NCI-H2196 treated with DMSO at 0.1 percent for 48 hours (cell line): ENCODE results near the gene PRDX2.
A peak's percentile ranks its signal among the peaks of the same experiment; 100 is the strongest.
"Not testable (repeated sequence)": the region's sequence is repeated elsewhere in the genome, so short reads cannot be mapped to it uniquely, and the experiment has no call there.

ENCODE experiments used
- DNase-seq: peaks from one replicate; lab custom pipeline; 2025; ENCODE audit not compliant: unreplicated experiment; lab: John Stamatoyannopoulos, UW

PRDX2 gene

GRCh38 chr19:12825254-12826131 is 23.9 kb upstream of the PRDX2 start:
- no peak for DNase-seq

- DNase-seq: no peak
Measured at GRCh38 chr19:12821761-12822160, 20.2 kb upstream of the PRDX2 start.

- not testable (repeated sequence) for DNase-seq
Measured at GRCh38 chr19:12817810-12818209, 16.2 kb upstream of the PRDX2 start.

GRCh38 chr19:12817188-12817587 is 15.6 kb upstream of the PRDX2 start:
- DNase-seq: not testable (repeated sequence)

- DNase-seq: no peak
Measured at GRCh38 chr19:12815088-12815487, 13.5 kb upstream of the PRDX2 start.

GRCh38 chr19:12806242-12807081 is 4.9 kb upstream of the PRDX2 start, which contains the start of gene RNASEH2A:
TSS of gene RNASEH2A (plus strand) at chr19:12806584. CDS start at chr19:12806674, 90 bp downstream.
- DNase-seq: peak; percentile 85

DNA sequence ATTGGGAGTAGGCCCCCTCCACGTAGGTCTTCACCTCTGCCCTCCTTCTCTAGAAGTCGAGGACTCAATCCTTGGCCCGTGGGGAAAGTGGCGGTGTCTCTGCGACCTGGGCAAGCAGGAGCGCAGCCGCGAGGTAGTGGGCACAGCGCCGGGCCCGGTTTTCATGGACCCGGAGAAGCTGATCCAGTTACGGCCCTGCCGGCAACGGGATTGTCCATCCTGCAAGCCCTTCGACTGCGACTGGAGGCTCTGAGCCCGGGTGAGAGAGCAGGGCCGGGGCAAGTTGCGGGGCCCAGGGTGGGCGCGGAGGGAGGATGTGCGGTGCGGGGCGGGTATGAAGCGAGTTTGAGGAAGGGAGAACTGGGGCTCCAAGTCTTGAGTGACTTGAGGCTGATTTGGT is 2.5 kb upstream of the PRDX2 start:
- DNase-seq: no peak

DNA sequence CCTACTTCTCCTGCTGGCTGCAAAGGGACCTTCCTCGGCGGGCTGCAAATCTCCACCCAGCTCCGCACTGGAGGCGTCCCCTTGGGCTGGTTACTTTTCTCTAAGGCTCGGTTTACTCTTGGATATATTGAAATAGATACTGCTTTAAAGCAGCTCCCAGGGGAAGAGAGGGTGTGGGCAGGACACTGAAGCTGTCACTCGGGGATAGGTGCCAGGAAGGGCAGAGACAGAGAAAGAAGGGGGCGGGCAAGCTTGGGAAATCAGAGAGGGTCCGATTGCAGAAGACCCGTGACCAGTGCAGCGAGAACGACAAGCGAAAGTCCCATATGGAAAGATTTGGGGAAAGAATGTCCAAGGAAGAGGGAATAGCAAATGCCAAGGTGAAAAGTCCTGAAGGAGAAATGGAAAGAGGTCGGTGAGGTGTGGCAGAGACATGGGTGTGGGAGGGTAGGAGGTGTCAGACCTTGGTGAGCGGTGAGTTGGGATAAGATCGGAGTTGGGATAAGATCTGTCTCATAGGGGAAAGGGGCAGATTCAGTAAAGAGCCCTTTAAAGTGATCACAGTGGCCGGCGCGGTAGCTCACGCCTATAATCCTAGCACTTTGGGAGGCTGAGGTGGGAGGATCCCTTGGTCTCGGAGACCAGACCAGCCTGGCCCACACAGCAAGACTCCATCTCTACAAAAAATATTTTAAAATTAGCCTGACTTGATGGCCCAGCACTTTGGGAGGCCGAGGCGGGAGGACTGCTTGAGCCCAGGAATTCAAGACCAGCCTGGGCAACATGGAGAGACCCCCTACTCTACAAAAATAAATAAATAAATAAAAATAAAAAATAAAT is 887 bp upstream of the PRDX2 start:
- DNase-seq: no peak

- no peak for DNase-seq
Measured at GRCh38 chr19:12800923-12801465, 606 bp downstream of the PRDX2 start.

- DNase-seq: no peak
Measured at GRCh38 chr19:12800466-12800770, 1.2 kb downstream of the PRDX2 start.

DNA sequence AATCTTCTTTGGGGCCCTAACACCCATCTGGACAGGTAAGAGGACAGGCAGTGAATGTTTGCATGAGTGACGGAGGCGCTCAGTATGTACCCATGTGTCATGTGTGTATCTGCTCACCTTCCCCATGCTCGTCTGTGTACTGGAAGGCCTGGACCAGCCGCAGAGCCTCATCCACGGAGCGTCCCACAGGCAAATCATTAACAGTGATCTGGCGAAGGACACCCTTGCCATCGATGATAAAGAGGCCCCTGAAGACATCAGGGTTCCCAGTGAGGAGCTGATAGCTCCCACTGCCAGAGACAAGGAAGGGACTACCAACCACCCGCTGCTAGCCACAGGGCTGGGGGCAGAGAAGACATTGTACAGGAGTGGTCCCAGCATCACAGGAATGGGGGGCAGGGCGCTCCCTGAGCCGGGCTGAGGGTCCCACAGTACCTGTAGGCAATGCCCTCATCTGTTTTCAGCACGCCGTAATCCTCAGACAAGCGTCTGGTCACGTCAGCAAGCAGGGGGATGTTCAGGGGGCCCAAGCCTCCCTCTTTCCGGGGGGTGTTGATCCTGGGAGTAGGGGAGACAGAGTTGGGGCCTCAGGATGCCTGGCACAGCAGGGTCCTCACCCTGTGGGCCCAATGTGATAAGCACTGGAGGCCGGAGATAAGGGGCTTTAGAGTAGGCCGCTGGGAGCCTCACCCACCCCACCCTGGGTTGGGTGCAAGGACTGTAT is 1.7 kb downstream of the PRDX2 start:
- DNase-seq: no peak

DNA sequence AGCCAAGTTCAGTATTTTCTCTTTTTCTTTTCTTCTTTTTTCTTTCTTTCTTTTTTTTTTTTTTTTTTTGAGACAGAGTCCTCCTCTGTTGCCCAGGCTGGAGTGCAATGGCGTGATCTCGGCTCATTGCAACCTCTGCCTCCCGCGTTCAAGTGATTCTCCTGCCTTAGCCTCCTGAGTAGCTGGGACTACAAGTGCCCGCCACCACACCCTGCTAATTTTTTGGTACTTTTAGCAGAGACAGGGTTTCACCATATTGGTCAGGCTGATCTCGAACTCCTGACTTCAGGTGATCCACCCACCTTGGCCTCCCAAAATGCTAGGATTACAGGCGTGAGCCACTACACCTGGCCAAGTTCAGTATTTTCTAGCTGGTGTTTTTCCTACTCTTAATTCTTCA is 4.0 kb downstream of the PRDX2 start:
- not testable (repeated sequence) for DNase-seq

DNA sequence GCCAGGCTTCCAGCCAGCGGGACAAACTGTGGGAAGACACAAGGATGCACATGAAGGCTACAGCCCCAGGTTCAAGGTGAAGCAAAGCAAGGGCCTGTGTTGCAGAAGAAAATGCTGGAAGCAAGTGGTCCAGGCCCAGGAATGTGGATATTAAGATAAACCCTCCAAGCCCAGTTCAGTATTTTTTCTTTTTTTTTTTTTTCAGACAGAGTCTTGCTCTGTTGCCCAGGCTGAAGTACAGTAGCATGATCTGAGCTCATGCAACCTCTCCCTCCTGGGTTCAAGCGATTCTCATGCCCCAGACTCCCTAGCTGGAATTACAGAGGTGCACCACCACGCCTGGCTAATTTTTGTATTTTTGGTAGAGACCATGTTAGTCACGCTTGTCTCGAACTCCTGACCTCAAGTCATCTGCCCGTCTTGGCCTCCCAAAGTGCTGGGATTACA is 4.4 kb downstream of the PRDX2 start:
- no peak for DNase-seq

- peak; percentile 76 for DNase-seq
Measured at GRCh38 chr19:12796146-12797071, 5.2 kb downstream of the PRDX2 start.

- no peak for DNase-seq
Measured at GRCh38 chr19:12794971-12795381, 6.6 kb downstream of the PRDX2 start.

DNA sequence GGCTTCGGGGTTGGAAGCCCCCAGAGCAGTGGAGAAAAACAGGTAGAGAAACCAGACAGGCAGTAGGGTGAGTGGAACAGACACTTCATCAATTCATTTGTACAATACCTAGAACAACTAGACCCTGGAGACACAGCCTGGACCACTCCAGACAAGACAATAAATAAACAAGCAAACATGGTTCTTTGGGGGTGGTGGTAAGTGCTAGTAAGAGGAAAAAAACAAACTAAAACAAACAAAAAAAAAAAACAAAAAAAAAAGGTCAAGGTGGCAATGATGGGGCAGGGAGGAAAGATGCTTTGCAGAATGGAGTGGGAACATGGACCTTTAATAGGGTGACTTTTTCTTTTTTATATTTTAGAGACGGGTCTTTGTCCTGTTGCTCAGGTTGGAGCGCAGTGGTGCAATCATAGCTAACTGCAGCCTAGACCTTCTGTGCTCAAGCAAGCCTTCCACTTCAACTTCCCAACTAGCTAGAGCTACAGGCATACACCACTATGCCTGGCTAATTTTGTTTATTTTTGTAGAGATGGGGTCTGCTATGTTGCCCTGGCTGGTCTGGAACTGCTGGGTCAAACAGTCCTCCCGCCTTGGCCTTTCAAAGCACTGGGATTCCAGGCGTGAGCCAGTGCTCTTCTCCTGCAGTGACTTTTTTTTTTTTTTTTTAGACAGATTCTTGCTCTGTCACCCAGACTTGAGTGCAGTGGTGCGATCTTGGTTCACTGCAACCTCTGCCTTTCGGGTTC is 7.2 kb downstream of the PRDX2 start:
- DNase-seq: no peak

- peak; percentile 91 for DNase-seq
Measured at GRCh38 chr19:12793290-12794195, 8.1 kb downstream of the PRDX2 start.
